HL-60/S4 treated with retinoic acid at 250 ng/mL for 4 days and 3 days (cell line): ENCODE data around the gene SLC1A2.

Source experiments
- in situ Hi-C: fragments of 300-500 bp; cut with MboI; formaldehyde crosslinking; loops from 2 replicates; pipeline ENCODE4 v1.7.0; 2022; ENCODE audit warnings: low sequenced_read_pairs

SLC1A2 gene

GRCh38 chr11:35248558-35249323, 170.6 kb downstream of the SLC1A2 start:
- in situ Hi-C loops = no loop called here

GRCh38 chr11:35247863-35248262, 171.5 kb downstream of the SLC1A2 start:
- in situ Hi-C loops = no loop called here

GRCh38 chr11:35247428-35247827, 171.9 kb downstream of the SLC1A2 start:
- in situ Hi-C loops = no loop called here

DNA sequence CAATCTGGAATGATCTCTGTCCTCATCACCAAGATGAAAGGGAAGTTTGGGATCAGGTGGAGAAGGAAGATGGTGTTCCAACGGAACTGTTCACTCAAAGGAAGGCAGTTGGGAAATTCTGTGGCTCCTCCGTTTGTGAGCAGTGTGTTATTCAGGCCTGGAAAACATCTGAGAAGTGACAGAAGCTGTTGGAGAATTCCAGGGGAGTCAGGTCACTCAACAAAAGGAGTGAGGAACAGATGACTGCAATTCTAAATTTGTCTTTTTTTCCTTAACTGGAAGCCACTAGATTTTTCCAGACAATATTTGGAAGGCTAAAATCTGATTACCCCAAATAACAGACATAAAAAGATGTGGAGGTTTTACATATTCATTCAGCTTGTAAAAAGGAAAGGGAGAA, 172.6 kb downstream of the SLC1A2 start:
- in situ Hi-C loops = no loop called here

GRCh38 chr11:35245786-35246185, 173.6 kb downstream of the SLC1A2 start:
- in situ Hi-C loops = no loop called here

GRCh38 chr11:35245056-35245455, 174.3 kb downstream of the SLC1A2 start:
- in situ Hi-C loops = no loop called here

DNA sequence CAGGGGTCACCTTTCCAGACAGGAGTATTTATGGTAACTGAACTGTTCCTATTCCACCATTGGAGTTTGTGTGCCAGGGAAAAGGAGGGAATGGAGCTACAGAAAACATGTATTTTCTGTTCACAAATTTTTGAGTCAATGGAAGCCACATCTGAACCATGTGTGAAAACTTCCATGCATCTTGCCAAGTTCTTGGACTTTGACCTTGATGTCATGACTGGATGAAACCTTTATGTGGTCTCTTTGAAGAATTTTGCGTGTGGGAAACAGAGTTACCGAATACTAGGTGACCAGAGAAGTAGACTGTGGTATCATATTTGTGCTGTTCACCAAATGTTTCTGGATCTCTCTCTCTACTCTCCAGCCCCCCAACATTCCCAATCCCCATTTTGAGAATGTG, 175.6 kb downstream of the SLC1A2 start:
- in situ Hi-C loops = no loop called here

DNA sequence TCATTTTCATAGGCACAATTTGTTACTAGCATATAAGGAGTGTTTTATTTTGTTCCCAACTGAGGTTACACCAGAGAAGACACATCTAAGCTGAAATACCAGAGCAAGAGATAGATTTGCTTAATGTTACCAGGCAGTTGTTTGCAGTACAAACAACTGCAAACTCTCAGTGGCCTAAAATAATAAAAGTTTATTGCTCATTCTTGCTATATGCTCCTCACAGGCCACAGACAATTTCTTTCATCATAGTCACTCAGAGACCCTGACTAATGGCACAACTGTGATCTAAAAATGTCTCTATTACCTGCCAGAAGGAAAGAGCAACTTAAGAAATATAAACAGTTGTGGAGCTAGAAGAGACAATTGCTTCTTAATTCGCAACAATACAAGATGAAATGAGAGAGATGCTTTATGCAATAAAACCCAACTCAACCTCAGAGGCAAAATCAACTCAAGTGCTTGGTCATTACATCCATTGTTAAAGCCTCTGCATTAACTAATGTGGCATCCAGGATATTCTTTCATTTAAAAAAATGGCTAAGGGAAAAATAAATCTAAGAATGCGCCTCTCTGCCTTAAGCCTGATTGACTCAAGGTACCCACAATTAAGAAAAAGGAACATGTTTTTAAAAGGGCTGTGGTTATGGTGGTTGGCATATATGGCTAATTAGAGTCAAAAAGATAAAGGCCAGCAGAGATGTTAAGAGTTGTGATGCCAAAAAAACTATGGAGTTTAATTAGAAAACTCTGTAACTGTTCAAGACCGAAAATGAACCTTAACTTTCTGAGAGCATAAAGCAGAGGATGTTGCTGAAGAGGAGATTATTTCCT, 176.7 kb downstream of the SLC1A2 start:
- in situ Hi-C loops = no loop called here

GRCh38 chr11:35241531-35241930, 177.8 kb downstream of the SLC1A2 start:
- in situ Hi-C loops = no loop called here

GRCh38 chr11:35241083-35241482, 178.3 kb downstream of the SLC1A2 start:
- in situ Hi-C loops = no loop called here

- in situ Hi-C loops = no loop called here
Observed at GRCh38 chr11:35239471-35240075, 179.8 kb downstream of the SLC1A2 start.

- in situ Hi-C loops = no loop called here
Observed at GRCh38 chr11:35238882-35239281, 180.5 kb downstream of the SLC1A2 start.

DNA sequence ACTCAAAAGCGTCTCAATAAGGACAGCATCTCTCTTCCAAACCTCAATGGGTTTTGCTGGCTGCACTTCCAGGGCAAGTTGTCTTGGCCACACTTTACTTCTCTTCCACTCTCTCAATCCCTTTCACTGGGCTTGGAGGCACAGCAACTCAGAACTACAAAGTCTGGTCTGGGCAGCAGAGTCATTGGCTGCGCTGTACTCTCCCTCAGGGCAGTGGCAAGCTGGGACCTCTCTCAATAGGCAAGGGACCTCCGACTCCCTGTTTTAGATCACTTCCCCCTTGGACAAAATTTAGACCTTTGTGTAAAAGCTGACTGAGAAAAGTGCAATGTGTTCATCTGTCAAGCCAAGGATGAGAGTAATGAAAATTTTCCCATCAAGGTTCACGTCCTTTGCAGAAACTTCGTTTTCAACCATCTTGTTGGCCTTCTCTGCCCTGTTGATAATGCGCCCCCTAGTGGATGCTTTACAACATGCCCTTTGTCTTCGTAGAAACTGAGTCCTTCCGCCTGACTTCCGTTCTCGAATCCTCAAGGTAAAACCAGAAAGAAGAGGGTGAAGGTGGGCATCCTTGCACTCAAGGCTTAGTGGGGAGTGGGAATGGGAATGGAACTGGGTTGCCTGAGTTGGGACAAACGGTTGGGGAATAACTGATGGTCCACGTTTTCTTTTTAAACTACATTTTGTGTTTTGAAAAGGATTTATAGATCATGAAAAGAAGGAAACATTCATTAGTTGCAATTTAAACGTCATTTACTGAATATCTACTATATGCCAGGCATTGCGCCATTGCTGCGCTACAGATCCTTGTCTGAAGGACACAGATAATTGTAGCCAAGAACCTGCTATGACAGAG, 181.3 kb downstream of the SLC1A2 start:
- in situ Hi-C loops = no loop called here

- in situ Hi-C loops = no loop called here
Observed at GRCh38 chr11:35237351-35237750, 182.0 kb downstream of the SLC1A2 start.

GRCh38 chr11:35236667-35237003, 182.7 kb downstream of the SLC1A2 start:
- in situ Hi-C loops = no loop called here

DNA sequence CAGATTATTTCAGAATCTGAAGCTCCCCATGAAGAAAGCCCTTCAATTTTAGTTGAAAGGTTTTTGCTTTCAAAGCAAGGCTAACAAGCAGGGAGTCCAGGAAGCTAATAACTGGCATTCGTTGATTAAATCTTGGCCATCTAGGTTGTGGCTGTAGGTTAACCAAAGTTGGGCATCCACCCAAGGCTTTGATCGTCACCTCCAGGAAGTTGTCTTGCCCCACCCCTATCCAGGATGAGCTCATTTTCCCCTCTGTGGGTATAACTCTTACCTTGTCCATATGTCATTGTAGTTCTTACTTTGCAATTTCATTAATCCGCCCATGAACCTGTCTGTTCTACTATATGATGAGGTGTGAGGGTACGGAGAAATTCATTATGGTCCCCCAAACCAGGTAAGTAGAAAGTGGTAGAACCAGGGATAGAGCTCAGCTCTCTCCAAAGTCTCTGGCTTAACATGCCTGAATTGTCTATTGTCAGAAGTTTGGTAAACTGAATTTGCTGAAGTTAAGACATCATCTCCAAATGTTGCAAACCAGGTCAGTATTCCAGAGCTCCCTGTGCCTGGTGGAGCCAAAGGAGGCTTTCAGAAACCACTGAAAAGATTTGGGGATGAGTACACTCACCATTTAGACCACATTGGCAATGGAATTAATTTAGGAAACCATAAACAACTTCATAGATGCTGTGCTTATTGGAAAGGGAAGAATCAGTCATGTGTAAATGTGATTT, 183.3 kb downstream of the SLC1A2 start:
- in situ Hi-C loops = no loop called here

DNA sequence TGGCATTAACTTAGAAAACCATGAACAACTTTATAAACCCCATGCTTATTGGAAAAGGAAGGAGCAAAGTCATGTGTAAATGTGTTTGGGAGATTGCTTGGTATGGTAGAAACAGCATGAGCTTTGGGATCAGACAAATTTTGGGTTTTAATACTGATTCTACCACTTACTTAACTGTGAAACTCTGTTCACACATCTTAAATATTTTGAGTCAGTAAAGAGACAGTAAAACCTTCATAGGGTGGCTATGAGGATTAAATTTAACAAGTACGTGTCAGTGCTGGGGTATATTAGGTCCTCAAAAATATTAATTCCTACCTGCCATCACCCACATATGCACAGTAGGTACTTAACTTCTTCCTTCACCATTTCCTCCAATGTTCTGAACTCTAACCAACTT, 183.9 kb downstream of the SLC1A2 start:
- in situ Hi-C loops = no loop called here

GRCh38 chr11:35235157-35235468, 184.2 kb downstream of the SLC1A2 start:
- in situ Hi-C loops = no loop called here

- in situ Hi-C loops = no loop called here
Observed at GRCh38 chr11:35234460-35235156, 184.8 kb downstream of the SLC1A2 start.

DNA sequence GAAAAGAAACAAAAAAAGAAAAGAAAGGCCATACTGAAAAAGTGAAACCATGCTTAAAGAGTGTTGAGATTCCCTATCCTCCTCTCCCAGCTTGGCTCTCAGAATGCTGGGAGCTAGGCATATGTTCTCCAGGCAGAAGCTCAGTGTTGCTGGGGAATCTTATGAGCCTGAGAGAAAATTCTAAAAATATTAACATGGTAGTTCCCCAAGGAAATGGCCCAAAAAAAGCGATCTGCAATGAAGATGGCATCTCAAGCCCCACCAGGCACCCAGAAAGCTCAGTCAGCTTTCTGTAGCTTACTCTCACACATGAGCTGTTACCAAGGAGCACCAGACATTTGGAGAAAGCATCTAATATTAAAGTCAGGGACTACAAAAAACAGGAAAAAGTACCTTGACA, 185.8 kb downstream of the SLC1A2 start:
- in situ Hi-C loops = no loop called here
